Measurements from ENCODE around the gene RSRC1. TPM values are rescaled to one million over a fixed set of nuclear protein-coding genes. Genes with fewer than 3 reads are reported as not detected.

Gene RSRC1
- total RNA-seq, 1 donor from 2014 or later: 38.5 TPM

GRCh38 chr3:158134363-158134762 is 24.5 kb downstream of the RSRC1 start:
- Histone ChIP-seq H3K27me3 (no peaks in the 10 kb centered on the region), H3K36me3 (no peaks in the 10 kb centered on the region), H3K9me3 (no peaks in the 10 kb centered on the region), H3K4me3 (no peak overlapping the region), H3K4me1 (no peaks in the 10 kb centered on the region), H3K27ac (no peak overlapping the region)
- DNase-seq (ENCODE audit: extremely low spot score in 2 of 2): no peak
- TF ChIP-seq CTCF (IDR thresholded peaks at IDR 0.05) (no peak), POLR2AphosphoS5 (IDR thresholded peaks at IDR 0.05; ENCODE audit: insufficient read depth in 1 of 2, low read depth in 1 of 2) (no peak), POLR2A (IDR thresholded peaks at IDR 0.05) (no peak)
- intact Hi-C loops (cut with DNase I): no loop called here

- H3K9me3 ChIP-seq: no peaks in the 10 kb centered on the region
- intact Hi-C loops (cut with DNase I): no loop called here
- no peaks in the 10 kb centered on the region for H3K4me1 ChIP-seq
- TF ChIP-seq CTCF (IDR thresholded peaks at IDR 0.05): no peak
- no peak for TF ChIP-seq POLR2AphosphoS5 (IDR thresholded peaks at IDR 0.05; ENCODE audit: insufficient read depth in 1 of 2, low read depth in 1 of 2)
- no peak for TF ChIP-seq POLR2A (IDR thresholded peaks at IDR 0.05)
- H3K27me3 ChIP-seq: no peaks in the 10 kb centered on the region
- no peak for DNase-seq (ENCODE audit: extremely low spot score in 2 of 2)
- H3K27ac ChIP-seq: no peak overlapping the region
- no peaks in the 10 kb centered on the region for H3K36me3 ChIP-seq
- H3K4me3 ChIP-seq: no peak overlapping the region
Observed at GRCh38 chr3:158140396-158140795, 30.5 kb downstream of the RSRC1 start.

GRCh38 chr3:158148218-158148617 is 38.3 kb downstream of the RSRC1 start:
- Histone ChIP-seq H3K9me3 (no peaks in the 10 kb centered on the region), H3K4me1 (no peaks in the 10 kb centered on the region), H3K27me3 (no peaks in the 10 kb centered on the region), H3K27ac (no peak overlapping the region), H3K36me3 (no peaks in the 10 kb centered on the region), H3K4me3 (no peak overlapping the region)
- intact Hi-C loops (cut with DNase I): no loop called here
- no peak for DNase-seq (ENCODE audit: extremely low spot score in 2 of 2)
- TF ChIP-seq POLR2A (IDR thresholded peaks at IDR 0.05) (no peak), CTCF (IDR thresholded peaks at IDR 0.05) (no peak), POLR2AphosphoS5 (IDR thresholded peaks at IDR 0.05; ENCODE audit: insufficient read depth in 1 of 2, low read depth in 1 of 2) (no peak)

GRCh38 chr3:158152186-158152585 is 42.3 kb downstream of the RSRC1 start:
- DNase-seq (ENCODE audit: extremely low spot score in 2 of 2): no peak

GRCh38 chr3:158158969-158159368 is 49.1 kb downstream of the RSRC1 start:
- TF ChIP-seq POLR2AphosphoS5 (IDR thresholded peaks at IDR 0.05; ENCODE audit: insufficient read depth in 1 of 2, low read depth in 1 of 2) (no peak), POLR2A (IDR thresholded peaks at IDR 0.05) (no peak), CTCF (IDR thresholded peaks at IDR 0.05) (no peak)
- no peak overlapping the region for H3K27ac ChIP-seq
- H3K9me3 ChIP-seq: no peaks in the 10 kb centered on the region
- H3K4me3 ChIP-seq: no peak overlapping the region
- H3K27me3 ChIP-seq: no peaks in the 10 kb centered on the region
- H3K4me1 ChIP-seq: no peaks in the 10 kb centered on the region
- H3K36me3 ChIP-seq: no peaks in the 10 kb centered on the region
- no peak for DNase-seq (ENCODE audit: extremely low spot score in 2 of 2)
- intact Hi-C loops (cut with DNase I): no loop called here

More at GRCh38 chr3:158152186-158152585, 42.3 kb downstream of the RSRC1 start:
- Histone ChIP-seq H3K9me3 (no peaks in the 10 kb centered on the region), H3K27me3 (no peaks in the 10 kb centered on the region), H3K36me3 (no peaks in the 10 kb centered on the region), H3K27ac (no peak overlapping the region), H3K4me3 (no peak overlapping the region), H3K4me1 (no peaks in the 10 kb centered on the region)
- TF ChIP-seq POLR2AphosphoS5 (IDR thresholded peaks at IDR 0.05; ENCODE audit: insufficient read depth in 1 of 2, low read depth in 1 of 2) (no peak), CTCF (IDR thresholded peaks at IDR 0.05) (no peak), POLR2A (IDR thresholded peaks at IDR 0.05) (no peak)
- intact Hi-C loops (cut with DNase I): no loop called here
